Measurements from ENCODE around the gene RXRB. TPM values are rescaled to one million over a fixed set of nuclear protein-coding genes. Genes with fewer than 3 reads are reported as not detected.
A peak's percentile ranks its signal among the peaks of the same experiment; 100 is the strongest.

RXRB gene
- total and polyA plus RNA-seq, 2 of the 13 experiments (the other 11 are each of a cell fraction or from before 2014, with no cell fraction given), result 26.7 to 55.7 TPM

DNA sequence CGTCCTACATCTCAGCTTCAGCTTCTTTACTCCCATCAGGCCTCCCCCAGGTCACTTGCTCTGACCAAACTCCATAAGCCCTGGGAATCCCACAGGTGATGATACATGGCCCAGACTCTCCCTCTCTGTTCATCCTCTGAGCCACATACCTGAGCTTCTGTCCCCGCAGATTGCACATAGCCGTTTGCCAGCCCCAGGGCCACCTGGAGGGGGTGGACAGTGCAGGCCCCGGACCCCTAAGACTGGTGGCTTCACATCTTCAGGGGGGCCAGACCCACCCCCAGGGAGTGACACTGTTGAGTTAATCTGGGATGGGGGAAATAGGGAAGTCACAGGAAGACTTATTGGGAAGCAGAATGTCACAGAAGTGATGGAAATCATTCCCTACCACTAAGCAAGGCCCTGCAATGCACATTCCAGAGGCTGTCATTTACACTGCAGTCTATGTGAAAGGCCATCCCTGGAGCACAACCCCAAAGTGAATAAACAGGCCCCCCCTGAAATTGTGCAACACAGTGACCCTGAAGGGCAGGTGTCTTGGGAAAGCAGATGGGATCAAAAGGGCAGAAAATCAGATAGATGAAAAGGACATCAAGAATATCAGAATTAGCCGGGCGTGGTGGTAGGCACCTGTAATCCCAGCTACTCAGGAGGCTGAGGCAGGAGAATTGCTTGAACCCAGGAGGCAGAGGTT is 2.2 kb downstream of the RXRB start (continued):
- TF ChIP-seq ZNF710 (CRISPR knock-in tag; IDR thresholded peaks at IDR 0.05; ENCODE audit: borderline replicate concordance), result peak; percentile 93
- TF ChIP-seq ZFY (CRISPR knock-in tag; IDR thresholded peaks at IDR 0.05), result peak; percentile 49
- TF ChIP-seq, protein P1, sequence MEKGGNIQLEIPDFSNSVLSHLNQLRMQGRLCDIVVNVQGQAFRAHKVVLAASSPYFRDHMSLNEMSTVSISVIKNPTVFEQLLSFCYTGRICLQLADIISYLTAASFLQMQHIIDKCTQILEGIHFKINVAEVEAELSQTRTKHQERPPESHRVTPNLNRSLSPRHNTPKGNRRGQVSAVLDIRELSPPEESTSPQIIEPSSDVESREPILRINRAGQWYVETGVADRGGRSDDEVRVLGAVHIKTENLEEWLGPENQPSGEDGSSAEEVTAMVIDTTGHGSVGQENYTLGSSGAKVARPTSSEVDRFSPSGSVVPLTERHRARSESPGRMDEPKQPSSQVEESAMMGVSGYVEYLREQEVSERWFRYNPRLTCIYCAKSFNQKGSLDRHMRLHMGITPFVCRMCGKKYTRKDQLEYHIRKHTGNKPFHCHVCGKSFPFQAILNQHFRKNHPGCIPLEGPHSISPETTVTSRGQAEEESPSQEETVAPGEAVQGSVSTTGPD (CRISPR knock-in tag; IDR thresholded peaks at IDR 0.05), result 0 out of 2 replicates have a peak, but pooled peaks have one; percentile 29
- peak; percentile 69; the same call in 1 of the 2 replicates for TF ChIP-seq ZMYM4 (CRISPR knock-in tag; IDR thresholded peaks at IDR 0.05)
- peak; percentile 95 for TF ChIP-seq HDAC1 (CRISPR knock-in tag; IDR thresholded peaks at IDR 0.05)
- TF ChIP-seq ZUFSP (CRISPR knock-in tag; IDR thresholded peaks at IDR 0.05; ENCODE audit: borderline replicate concordance), result no peak
- TF ChIP-seq, protein P2, sequence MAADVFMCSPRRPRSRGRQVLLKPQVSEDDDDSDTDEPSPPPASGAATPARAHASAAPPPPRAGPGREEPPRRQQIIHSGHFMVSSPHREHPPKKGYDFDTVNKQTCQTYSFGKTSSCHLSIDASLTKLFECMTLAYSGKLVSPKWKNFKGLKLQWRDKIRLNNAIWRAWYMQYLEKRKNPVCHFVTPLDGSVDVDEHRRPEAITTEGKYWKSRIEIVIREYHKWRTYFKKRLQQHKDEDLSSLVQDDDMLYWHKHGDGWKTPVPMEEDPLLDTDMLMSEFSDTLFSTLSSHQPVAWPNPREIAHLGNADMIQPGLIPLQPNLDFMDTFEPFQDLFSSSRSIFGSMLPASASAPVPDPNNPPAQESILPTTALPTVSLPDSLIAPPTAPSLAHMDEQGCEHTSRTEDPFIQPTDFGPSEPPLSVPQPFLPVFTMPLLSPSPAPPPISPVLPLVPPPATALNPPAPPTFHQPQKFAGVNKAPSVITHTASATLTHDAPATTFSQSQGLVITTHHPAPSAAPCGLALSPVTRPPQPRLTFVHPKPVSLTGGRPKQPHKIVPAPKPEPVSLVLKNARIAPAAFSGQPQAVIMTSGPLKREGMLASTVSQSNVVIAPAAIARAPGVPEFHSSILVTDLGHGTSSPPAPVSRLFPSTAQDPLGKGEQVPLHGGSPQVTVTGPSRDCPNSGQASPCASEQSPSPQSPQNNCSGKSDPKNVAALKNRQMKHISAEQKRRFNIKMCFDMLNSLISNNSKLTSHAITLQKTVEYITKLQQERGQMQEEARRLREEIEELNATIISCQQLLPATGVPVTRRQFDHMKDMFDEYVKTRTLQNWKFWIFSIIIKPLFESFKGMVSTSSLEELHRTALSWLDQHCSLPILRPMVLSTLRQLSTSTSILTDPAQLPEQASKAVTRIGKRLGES (CRISPR knock-in tag; IDR thresholded peaks at IDR 0.05; ENCODE audit: borderline replicate concordance), result no peak
- TF ChIP-seq RARG (CRISPR knock-in tag; IDR thresholded peaks at IDR 0.05; ENCODE audit: low read depth), result no peak
- TF ChIP-seq, protein P3, sequence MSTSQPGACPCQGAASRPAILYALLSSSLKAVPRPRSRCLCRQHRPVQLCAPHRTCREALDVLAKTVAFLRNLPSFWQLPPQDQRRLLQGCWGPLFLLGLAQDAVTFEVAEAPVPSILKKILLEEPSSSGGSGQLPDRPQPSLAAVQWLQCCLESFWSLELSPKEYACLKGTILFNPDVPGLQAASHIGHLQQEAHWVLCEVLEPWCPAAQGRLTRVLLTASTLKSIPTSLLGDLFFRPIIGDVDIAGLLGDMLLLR (CRISPR knock-in tag; IDR thresholded peaks at IDR 0.05), result no peak
- TF ChIP-seq, protein P4, sequence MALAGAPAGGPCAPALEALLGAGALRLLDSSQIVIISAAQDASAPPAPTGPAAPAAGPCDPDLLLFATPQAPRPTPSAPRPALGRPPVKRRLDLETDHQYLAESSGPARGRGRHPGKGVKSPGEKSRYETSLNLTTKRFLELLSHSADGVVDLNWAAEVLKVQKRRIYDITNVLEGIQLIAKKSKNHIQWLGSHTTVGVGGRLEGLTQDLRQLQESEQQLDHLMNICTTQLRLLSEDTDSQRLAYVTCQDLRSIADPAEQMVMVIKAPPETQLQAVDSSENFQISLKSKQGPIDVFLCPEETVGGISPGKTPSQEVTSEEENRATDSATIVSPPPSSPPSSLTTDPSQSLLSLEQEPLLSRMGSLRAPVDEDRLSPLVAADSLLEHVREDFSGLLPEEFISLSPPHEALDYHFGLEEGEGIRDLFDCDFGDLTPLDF (CRISPR knock-in tag; IDR thresholded peaks at IDR 0.05), result no peak
- TF ChIP-seq HNRNPUL1 (IDR thresholded peaks at IDR 0.05; ENCODE audit: low read depth, low read length), result no peak
- peak; percentile 65; the same call in 1 of the 2 replicates for TF ChIP-seq ZNF543 (CRISPR knock-in tag; IDR thresholded peaks at IDR 0.05)
- TF ChIP-seq ZFP82 (CRISPR knock-in tag; IDR thresholded peaks at IDR 0.05; ENCODE audit: borderline replicate concordance), result no peak
- peak; percentile 93 for TF ChIP-seq IRF2 (CRISPR knock-in tag; IDR thresholded peaks at IDR 0.05)
- peak; percentile 92; the same call in 1 of the 2 replicates for TF ChIP-seq ERF (CRISPR knock-in tag; IDR thresholded peaks at IDR 0.05)
